OCI-LY7 (cell line): ENCODE measurements around the gene PPM1J. TPM values are rescaled to one million over a fixed set of nuclear protein-coding genes. Genes with fewer than 3 reads are reported as not detected.

Experiments
- BruUV-seq: library from RNA; stranded (reverse); fragments of 400-500 nt; replicated peaks from 2 replicates; lab custom pipeline; 2021; lab: Mats Ljungman, UMichigan
- CTCF ChIA-PET: fragments of 300-600 bp; sonication (Branson Sonifier 250); formaldehyde crosslinking; loops from one replicate; lab custom pipeline; 2022; ENCODE audit warnings: antibody characterized with exemption; ENCODE audit not compliant: unreplicated experiment; lab: Charles Lee
- POLR2A ChIA-PET: fragments of 300-600 bp; sonication (Branson Sonifier 250); formaldehyde crosslinking; loops from one replicate; lab custom pipeline; 2022; ENCODE audit warnings: antibody characterized with exemption; lab: Charles Lee
- DNase-seq: peaks from one replicate; pipeline ENCODE4 v3.0.0-alpha.2; 2015; ENCODE audit warnings: low spot score
- H2AFZ ChIP-seq: fragments of 200-600 bp; sonication (generic), shearing (Covaris generic); 2 replicates; pipeline ENCODE4 v1.6.1; 2014; ENCODE audit warnings: mild to moderate bottlenecking, antibody characterized with exemption, low read length, moderate library complexity
- H3K27ac ChIP-seq: fragments of 200-600 bp; sonication (generic); 2 replicates; pipeline ENCODE4 v1.5.1; 2014; ENCODE audit warnings: mixed run types, low read depth, mild to moderate bottlenecking, moderate library complexity, low read length, inconsistent platforms; ENCODE audit not compliant: poor library complexity, severe bottlenecking
- H3K36me3 ChIP-seq: fragments of 200-600 bp; sonication (generic); 2 replicates; pipeline ENCODE4 v1.6.1; 2014; ENCODE audit warnings: mild to moderate bottlenecking, antibody characterized with exemption, low read length, moderate library complexity, mixed read lengths; ENCODE audit not compliant: insufficient read depth
- H3K4me1 ChIP-seq: fragments of 200-600 bp; sonication (generic); 2 replicates; pipeline ENCODE4 v1.5.1; 2014; ENCODE audit warnings: mild to moderate bottlenecking, low read length; ENCODE audit not compliant: insufficient read depth, poor library complexity, severe bottlenecking
- H3K4me2 ChIP-seq: fragments of 200-600 bp; sonication (generic); 2 replicates; pipeline ENCODE4 v1.6.1; 2014; ENCODE audit warnings: mild to moderate bottlenecking, low read length
- H3K4me3 ChIP-seq: fragments of 200-600 bp; sonication (generic); 2 replicates; pipeline ENCODE4 v1.5.1; 2014; ENCODE audit warnings: mild to moderate bottlenecking, low read depth, low read length; ENCODE audit not compliant: poor library complexity, severe bottlenecking
- H3K79me2 ChIP-seq: fragments of 200-600 bp; sonication (generic); 2 replicates; pipeline ENCODE4 v1.6.1; 2016; ENCODE audit warnings: low read depth, mild to moderate bottlenecking, low read length, moderate library complexity, mixed read lengths; ENCODE audit not compliant: insufficient read depth
- H3K9me2 ChIP-seq: fragments of 200-600 bp; sonication (generic); 2 replicates; pipeline ENCODE4 v1.6.1; 2016; ENCODE audit warnings: mild to moderate bottlenecking, low read length, mixed read lengths; ENCODE audit not compliant: insufficient read depth
- H3K9me3 ChIP-seq: fragments of 200-600 bp; sonication (generic); 2 replicates; pipeline ENCODE4 v1.6.1; 2014; ENCODE audit warnings: mild to moderate bottlenecking, mixed run types, low read length, mixed read lengths
- H4K20me1 ChIP-seq: fragments of 200-600 bp; sonication (generic); 2 replicates; pipeline ENCODE4 v1.6.1; 2014; ENCODE audit warnings: mild to moderate bottlenecking, antibody characterized with exemption, low read length, moderate library complexity, mixed read lengths; ENCODE audit not compliant: insufficient read depth
- EZH2phosphoT487 ChIP-seq: fragments of 200-600 bp; sonication (generic); IDR thresholded peaks from 2 replicates; pipeline ENCODE4 v1.6.1; 2018; ENCODE audit warnings: low read depth, borderline replicate concordance, mild to moderate bottlenecking, mixed run types, antibody characterized with exemption, low read length, moderate library complexity, mixed read lengths
- intact Hi-C: fragments of 100-400 bp; cut with micrococcal nuclease; formaldehyde crosslinking; loops from one replicate; pipeline ENCODE4 v1.10.0; 2022; ENCODE audit not compliant: unreplicated experiment
- total RNA-seq, 2 experiments: library from RNA; depleted of rRNA in 1 of 2; stranded (reverse); fragments of >200 nt in 1 of 2; shearing (Covaris generic) in 1 of 2; gene quantifications; 2 replicates each; pipeline ENCODE4 v1.2.3, GENCODE V29; 2014 to 2022
- TF ChIP-seq, protein P1 (sequence below): fragments of 200-600 bp; sonication (generic); conservative IDR thresholded peaks from 2 replicates; pipeline ENCODE4 v1.5.1; 2014; ENCODE audit warnings: mild to moderate bottlenecking, antibody characterized with exemption, low read length, moderate library complexity, mixed read lengths

PPM1J gene
- total RNA-seq, 2 experiments from 2014 or later = 1.5 to 4.2 TPM

DNA sequence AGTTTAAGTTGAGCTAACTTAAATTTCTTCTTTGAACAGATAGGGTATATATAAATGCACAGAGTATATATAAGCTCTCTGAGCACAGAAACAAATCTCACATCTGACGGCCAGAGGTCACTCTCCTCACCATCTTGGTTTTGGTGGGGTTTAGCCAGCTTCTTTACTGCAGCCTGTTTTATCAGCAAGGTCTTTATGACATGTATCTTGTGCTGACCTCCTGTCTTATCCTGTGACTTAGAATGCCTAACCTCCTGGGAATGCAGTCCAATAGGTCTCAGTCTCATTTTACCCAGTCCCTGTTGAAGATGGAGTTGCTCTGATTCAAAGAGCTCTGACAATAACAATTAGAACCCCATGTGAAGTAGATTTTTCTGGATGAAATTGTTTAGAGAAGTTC is 42.3 kb downstream of the PPM1J start:
- no TSS peak for BruUV-seq
- Histone ChIP-seq H3K9me3 (no peaks in the 10 kb centered on the region), H3K4me3 (no peak overlapping the region), H3K27ac (no peak overlapping the region), H3K9me2 (no peaks in the 10 kb centered on the region), H3K4me2 (no peak overlapping the region), H3K36me3 (peaks cover 46% of the 10 kb centered on the region), H2AFZ (no peak overlapping the region), H4K20me1 (no peaks in the 10 kb centered on the region), H3K79me2 (no peaks in the 10 kb centered on the region), H3K4me1 (peaks cover 34% of the 10 kb centered on the region)
- TF ChIP-seq, protein P1, sequence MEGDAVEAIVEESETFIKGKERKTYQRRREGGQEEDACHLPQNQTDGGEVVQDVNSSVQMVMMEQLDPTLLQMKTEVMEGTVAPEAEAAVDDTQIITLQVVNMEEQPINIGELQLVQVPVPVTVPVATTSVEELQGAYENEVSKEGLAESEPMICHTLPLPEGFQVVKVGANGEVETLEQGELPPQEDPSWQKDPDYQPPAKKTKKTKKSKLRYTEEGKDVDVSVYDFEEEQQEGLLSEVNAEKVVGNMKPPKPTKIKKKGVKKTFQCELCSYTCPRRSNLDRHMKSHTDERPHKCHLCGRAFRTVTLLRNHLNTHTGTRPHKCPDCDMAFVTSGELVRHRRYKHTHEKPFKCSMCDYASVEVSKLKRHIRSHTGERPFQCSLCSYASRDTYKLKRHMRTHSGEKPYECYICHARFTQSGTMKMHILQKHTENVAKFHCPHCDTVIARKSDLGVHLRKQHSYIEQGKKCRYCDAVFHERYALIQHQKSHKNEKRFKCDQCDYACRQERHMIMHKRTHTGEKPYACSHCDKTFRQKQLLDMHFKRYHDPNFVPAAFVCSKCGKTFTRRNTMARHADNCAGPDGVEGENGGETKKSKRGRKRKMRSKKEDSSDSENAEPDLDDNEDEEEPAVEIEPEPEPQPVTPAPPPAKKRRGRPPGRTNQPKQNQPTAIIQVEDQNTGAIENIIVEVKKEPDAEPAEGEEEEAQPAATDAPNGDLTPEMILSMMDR = 0 out of 2 replicates have a peak, but pooled peaks have one; percentile 20
- no peak for TF ChIP-seq EZH2phosphoT487
- CTCF ChIA-PET = interaction anchor here (2.6 kb wide), 1 partner anchor 32 kb away, joined by 5 read pairs; no protein-coding TSS in a partner anchor
- POLR2A ChIA-PET = interaction anchor here (0.6 to 1.2 kb wide), 5 partner anchors 11 to 277 kb away, joined by 3 to 5 read pairs (median 3); partner anchors contain the start of genes CTTNBP2NL and ST7L
- no peak for DNase-seq
- intact Hi-C loops = loop anchor here (10.0 kb wide), 1 partner anchor 278 kb away; the partner anchor contains the start of gene CTTNBP2NL

DNA sequence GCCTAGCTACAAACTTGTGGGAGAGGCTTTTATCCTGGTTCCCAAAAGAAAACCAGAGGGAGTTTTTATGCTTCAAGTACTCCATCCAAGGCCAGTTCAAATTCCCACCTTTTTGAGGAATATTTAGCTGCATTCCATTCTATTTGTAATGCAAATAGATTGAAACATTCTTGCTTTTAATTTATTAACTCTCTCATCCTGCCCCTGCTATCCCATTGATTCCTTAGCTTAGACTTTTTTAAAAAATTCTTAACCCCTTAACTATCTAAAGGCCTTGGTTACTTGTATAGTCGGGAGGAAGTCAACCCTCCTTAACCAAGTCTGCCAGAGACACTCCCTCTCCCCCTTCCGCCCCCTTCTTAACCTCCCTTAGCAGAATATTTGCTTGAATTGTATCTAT is 43.1 kb downstream of the PPM1J start:
- intact Hi-C loops = loop anchor here (10.0 kb wide), 1 partner anchor 277 kb away; the partner anchor contains the start of gene CTTNBP2NL
- Histone ChIP-seq H4K20me1 (no peaks in the 10 kb centered on the region), H3K9me2 (no peaks in the 10 kb centered on the region), H3K4me2 (no peak overlapping the region), H2AFZ (no peak overlapping the region), H3K4me3 (no peak overlapping the region), H3K79me2 (no peaks in the 10 kb centered on the region), H3K9me3 (no peaks in the 10 kb centered on the region), H3K36me3 (peaks cover 54% of the 10 kb centered on the region), H3K4me1 (peaks cover 34% of the 10 kb centered on the region), H3K27ac (no peak overlapping the region)
- DNase-seq = no peak
- TF ChIP-seq, protein P1 = no peak
- no peak for TF ChIP-seq EZH2phosphoT487
- no TSS peak for BruUV-seq
- POLR2A ChIA-PET = interaction anchor here (0.6 to 1.2 kb wide), 3 partner anchors 10 to 119 kb away, joined by 3 read pairs; no protein-coding TSS in a partner anchor
- CTCF ChIA-PET = interaction anchor here (2.6 kb wide), 1 partner anchor 33 kb away, joined by 5 read pairs; no protein-coding TSS in a partner anchor

DNA sequence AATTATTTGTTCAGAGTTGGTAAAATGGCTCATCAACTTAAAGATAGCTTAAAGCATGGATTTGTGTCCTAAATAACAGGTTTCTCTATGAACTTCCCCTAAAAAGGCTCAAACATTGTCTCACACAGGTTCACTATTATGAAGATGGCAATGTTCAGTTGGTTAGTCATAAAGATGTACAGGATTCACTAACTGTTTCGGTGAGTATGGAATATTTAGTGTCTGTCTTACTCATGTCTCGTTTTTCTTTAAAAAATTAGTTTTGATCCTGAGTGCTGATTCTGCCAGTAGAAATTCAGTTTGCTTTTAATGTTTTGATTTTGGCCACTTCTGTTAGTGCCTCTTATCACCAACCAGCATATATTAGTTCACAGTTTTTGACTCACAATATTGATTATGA is 48.2 kb downstream of the PPM1J start:
- ChIA-PET POLR2A (no interaction called here), CTCF (no interaction called here)
- Histone ChIP-seq H3K4me2 (no peak overlapping the region), H3K36me3 (peaks cover 98% of the 10 kb centered on the region), H3K9me3 (no peaks in the 10 kb centered on the region), H2AFZ (no peak overlapping the region), H3K9me2 (no peaks in the 10 kb centered on the region), H4K20me1 (no peaks in the 10 kb centered on the region), H3K4me1 (peaks cover 2% of the 10 kb centered on the region), H3K27ac (no peak overlapping the region), H3K79me2 (no peaks in the 10 kb centered on the region), H3K4me3 (no peak overlapping the region)
- no peak for TF ChIP-seq EZH2phosphoT487
- TF ChIP-seq, protein P1 = no peak
- BruUV-seq = no TSS peak
- DNase-seq = no peak
- intact Hi-C loops = no loop called here
